Frontal cortex (tissue), 4 donors: ENCODE measurements around the gene PTPRF. TPM values are rescaled to one million over a fixed set of nuclear protein-coding genes. Genes with fewer than 3 reads are reported as not detected.

Source experiments
- DNase-seq, 2 donors: peaks; one replicate each; pipeline ENCODE4 v3.0.0; 2012; ENCODE audit warnings: low spot score in 2 of 2
- FAIRE-seq: peaks from 2 replicates; lab custom pipeline; 2012; peaks lifted over from hg19 to GRCh38; lab: Jason Lieb, UNC
- total RNA-seq: library from RNA; depleted of rRNA; stranded (reverse); fragments of >200 nt; gene quantifications from one replicate; pipeline ENCODE4 v1.2.3, GENCODE V29; 2014
- donor health status: control.
- donor health status: control.
- donor health status: control.

Gene PTPRF
- total RNA-seq, 1 donor from 2014 or later = 39.1 TPM

- FAIRE-seq = no peak
- no peak for DNase-seq
Measured at GRCh38 chr1:43597028-43597427, 66.3 kb downstream of the PTPRF start.

- FAIRE-seq = no peak
- DNase-seq = no peak
Measured at GRCh38 chr1:43597721-43598120, 67.0 kb downstream of the PTPRF start.

- DNase-seq (no peak), FAIRE-seq (no peak)
Measured at GRCh38 chr1:43598622-43599021, 67.9 kb downstream of the PTPRF start.

GRCh38 chr1:43600033-43601020 is 69.6 kb downstream of the PTPRF start:
- no peak for FAIRE-seq
- no peak for DNase-seq

GRCh38 chr1:43602990-43603389 is 72.3 kb downstream of the PTPRF start:
- FAIRE-seq (no peak), DNase-seq (no peak)

GRCh38 chr1:43604192-43604591 is 73.5 kb downstream of the PTPRF start:
- FAIRE-seq = no peak
- no peak for DNase-seq

GRCh38 chr1:43605157-43605556 is 74.5 kb downstream of the PTPRF start:
- DNase-seq (no peak), FAIRE-seq (no peak)

GRCh38 chr1:43605766-43606165 is 75.1 kb downstream of the PTPRF start:
- no peak for DNase-seq
- no peak for FAIRE-seq

GRCh38 chr1:43606624-43607023 is 75.9 kb downstream of the PTPRF start:
- FAIRE-seq = no peak

GRCh38 chr1:43608827-43609226 is 78.1 kb downstream of the PTPRF start:
- no peak for FAIRE-seq
- DNase-seq = no peak

More at GRCh38 chr1:43606624-43607023, 75.9 kb downstream of the PTPRF start:
- no peak for DNase-seq

GRCh38 chr1:43610339-43610738 is 79.7 kb downstream of the PTPRF start:
- FAIRE-seq (no peak), DNase-seq (no peak)

- FAIRE-seq (no peak), DNase-seq (no peak)
Measured at GRCh38 chr1:43611950-43612349, 81.3 kb downstream of the PTPRF start.

GRCh38 chr1:43612406-43612805 is 81.7 kb downstream of the PTPRF start:
- FAIRE-seq = no peak
- no peak for DNase-seq

GRCh38 chr1:43613075-43613942 is 82.6 kb downstream of the PTPRF start:
- DNase-seq (no peak), FAIRE-seq (no peak)

- DNase-seq (no peak), FAIRE-seq (no peak)
Measured at GRCh38 chr1:43614211-43614610, 83.5 kb downstream of the PTPRF start.

- DNase-seq = no peak
- no peak for FAIRE-seq
Measured at GRCh38 chr1:43614891-43615290, 84.2 kb downstream of the PTPRF start.

GRCh38 chr1:43616383-43616782 is 85.7 kb downstream of the PTPRF start:
- FAIRE-seq = no peak

GRCh38 chr1:43617011-43617410 is 86.3 kb downstream of the PTPRF start:
- DNase-seq = no peak
- FAIRE-seq = no peak

More at GRCh38 chr1:43616383-43616782, 85.7 kb downstream of the PTPRF start:
- no peak for DNase-seq

- DNase-seq (no peak), FAIRE-seq (no peak)
Measured at GRCh38 chr1:43617668-43618067, 87.0 kb downstream of the PTPRF start.

GRCh38 chr1:43618521-43619313 is 88.0 kb downstream of the PTPRF start:
- FAIRE-seq = no peak
- no peak for DNase-seq
